ENCODE results near the gene LMF1.

LMF1 gene

GRCh38 chr16:927406-927805 lies 43.4 kb downstream of the LMF1 start:
- no peak for DNase-seq

- no peak for DNase-seq
Measured at GRCh38 chr16:926715-927114, 44.1 kb downstream of the LMF1 start.

GRCh38 chr16:924806-925205 lies 46.0 kb downstream of the LMF1 start:
- no peak for DNase-seq

- no peak for DNase-seq
Measured at GRCh38 chr16:924063-924462, 46.7 kb downstream of the LMF1 start.

- no peak for DNase-seq
Measured at GRCh38 chr16:923184-923583, 47.6 kb downstream of the LMF1 start.

- DNase-seq: no peak
Measured at GRCh38 chr16:922051-922450, 48.7 kb downstream of the LMF1 start.

- DNase-seq: no peak
Measured at GRCh38 chr16:921321-921905, 49.4 kb downstream of the LMF1 start.

- DNase-seq: no peak
Measured at GRCh38 chr16:920717-921116, 50.1 kb downstream of the LMF1 start.

- DNase-seq: no peak
Measured at GRCh38 chr16:920051-920681, 50.6 kb downstream of the LMF1 start.

GRCh38 chr16:919658-920050 lies 51.1 kb downstream of the LMF1 start:
- DNase-seq: no peak

GRCh38 chr16:918741-919657 lies 51.8 kb downstream of the LMF1 start:
- no peak for DNase-seq

GRCh38 chr16:918068-918467 lies 52.7 kb downstream of the LMF1 start:
- DNase-seq: no peak

- DNase-seq: no peak
Measured at GRCh38 chr16:917591-918061, 53.2 kb downstream of the LMF1 start.

- DNase-seq: no peak
Measured at GRCh38 chr16:916035-916799, 54.6 kb downstream of the LMF1 start.

GRCh38 chr16:915546-915945 lies 55.2 kb downstream of the LMF1 start:
- DNase-seq: no peak

GRCh38 chr16:914440-914839 lies 56.3 kb downstream of the LMF1 start:
- no peak for DNase-seq

GRCh38 chr16:913817-914439 lies 56.9 kb downstream of the LMF1 start:
- no peak for DNase-seq

GRCh38 chr16:912684-913613 lies 57.8 kb downstream of the LMF1 start:
- DNase-seq: no peak

- DNase-seq: no peak
Measured at GRCh38 chr16:912322-912683, 58.5 kb downstream of the LMF1 start.

- DNase-seq: no peak
Measured at GRCh38 chr16:911604-912321, 59.0 kb downstream of the LMF1 start.

- no peak for DNase-seq
Measured at GRCh38 chr16:911101-911500, 59.7 kb downstream of the LMF1 start.
